Activated CD4-positive, CD25-positive, alpha-beta regulatory T cell (primary cell): ENCODE results near the gene KCNQ1OT1.

Experiments used
- DNase-seq, 4 experiments: peaks; one replicate each; lab custom pipeline; 2025; lab: John Stamatoyannopoulos, UW

The KCNQ1OT1 gene

DNA sequence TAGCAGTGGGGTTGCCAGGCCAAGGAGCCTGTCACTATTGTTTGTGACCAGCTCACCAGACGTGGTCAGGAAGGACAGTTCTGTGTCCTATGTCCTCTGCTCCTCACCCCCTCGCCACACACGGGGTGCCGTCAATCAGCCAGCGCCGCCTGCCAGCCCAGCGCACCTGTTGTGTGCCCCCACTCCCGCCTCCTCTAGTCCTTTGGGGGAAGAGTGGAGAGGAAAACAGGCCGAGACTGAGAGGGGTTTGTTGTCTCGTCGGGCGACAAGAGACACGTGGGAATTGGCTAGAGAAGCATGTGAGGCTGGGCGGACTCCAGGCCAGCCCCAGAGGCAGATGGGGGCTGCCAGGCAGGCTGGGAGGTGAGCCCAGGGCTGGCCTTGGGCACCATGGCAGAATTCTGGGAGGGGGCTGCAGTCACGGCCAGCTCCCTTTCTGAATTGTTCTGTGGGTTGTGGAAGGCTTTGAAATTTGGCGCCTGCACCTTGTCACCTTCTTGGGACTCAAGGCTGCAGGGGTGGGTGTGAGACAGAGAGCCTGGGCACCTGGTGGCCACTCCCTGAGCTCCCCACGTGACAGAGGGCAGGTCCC, 3.1 kb upstream of the KCNQ1OT1 start:
- DNase-seq = no peak

DNA sequence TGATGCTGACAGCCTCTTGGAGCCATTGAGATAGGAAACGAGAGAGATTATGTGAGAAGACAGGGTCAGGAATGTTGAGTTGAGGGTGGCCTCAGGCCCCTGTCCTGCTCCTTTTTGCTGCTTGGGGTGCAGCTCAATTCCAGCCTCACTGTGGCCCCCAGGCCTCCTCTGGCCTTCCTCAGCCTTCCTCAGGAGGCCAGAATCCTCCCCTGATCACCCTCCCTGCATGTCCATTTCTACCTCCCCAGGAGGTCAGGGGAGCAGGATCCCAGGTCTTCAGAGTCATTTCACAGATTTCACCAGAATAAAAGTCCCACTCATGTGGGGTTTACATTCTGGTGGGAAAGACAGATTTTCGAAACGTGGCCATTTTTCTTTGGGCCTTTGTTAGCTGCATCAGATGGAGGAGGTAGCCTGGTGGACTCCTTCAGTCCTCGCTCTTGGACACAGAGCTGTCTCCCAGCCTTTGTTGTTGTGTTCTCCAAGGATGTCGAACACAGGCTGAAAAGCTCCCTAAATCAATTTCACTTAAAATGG, 2.2 kb upstream of the KCNQ1OT1 start:
- no peak for DNase-seq

DNA sequence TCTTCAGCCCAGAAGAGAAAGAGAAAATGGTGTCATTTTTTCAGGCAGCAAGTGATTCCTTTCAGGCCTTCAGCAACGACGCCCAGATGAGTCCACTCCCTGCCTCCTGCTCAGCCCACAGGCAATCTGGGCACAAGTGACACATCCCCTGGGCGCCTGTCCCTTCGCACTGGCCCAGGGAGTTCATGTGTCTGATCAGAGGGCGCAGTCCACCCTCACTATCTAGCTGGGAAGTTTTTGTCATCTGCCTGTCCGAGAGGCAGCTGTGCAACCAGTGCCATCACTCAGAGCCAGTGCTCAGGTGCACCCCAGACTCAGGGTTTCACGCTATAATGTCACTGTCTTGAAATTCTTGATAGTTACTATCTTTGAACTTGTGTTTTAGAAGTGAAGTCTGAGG, 1.4 kb upstream of the KCNQ1OT1 start:
- no peak for DNase-seq

DNA sequence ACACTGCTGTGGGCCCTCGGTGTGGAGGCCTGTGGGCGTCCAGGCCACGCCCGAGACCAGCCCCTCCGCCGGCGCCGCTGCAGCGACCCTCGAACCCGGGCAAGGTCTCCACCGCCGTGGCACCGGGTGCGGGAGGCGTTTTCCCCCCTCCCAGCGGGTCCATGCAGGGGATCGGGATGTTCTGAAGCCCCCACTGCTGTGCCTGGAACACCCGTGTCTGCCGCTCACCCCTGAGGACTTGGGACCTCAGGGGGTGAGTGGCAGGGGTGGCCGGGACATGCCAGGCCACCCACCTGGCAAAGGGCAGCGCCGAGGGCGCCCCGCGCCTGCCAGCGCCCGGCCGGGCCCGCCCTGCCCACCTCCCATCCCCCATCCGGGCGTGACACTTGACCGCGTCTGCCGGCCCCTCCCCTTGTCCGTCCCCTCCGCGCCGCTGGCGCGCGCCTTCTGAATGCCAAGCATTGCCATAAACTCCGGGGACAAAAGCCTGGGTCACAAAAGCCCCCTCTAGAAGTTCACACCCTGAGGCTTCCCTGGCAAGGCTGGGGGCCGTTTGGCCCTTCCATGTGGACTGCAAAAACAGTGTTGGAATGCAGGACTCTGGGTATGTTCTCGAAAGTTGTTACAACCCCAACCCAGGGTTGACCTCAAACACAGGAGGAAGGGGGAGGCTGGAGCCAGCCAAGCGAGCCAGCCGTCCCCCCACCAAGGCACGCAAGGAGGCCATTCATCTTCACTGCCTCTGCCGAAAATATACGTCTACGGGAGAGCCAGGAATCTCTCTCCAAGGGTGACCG, 819 bp upstream of the KCNQ1OT1 start:
- DNase-seq = no peak

DNA sequence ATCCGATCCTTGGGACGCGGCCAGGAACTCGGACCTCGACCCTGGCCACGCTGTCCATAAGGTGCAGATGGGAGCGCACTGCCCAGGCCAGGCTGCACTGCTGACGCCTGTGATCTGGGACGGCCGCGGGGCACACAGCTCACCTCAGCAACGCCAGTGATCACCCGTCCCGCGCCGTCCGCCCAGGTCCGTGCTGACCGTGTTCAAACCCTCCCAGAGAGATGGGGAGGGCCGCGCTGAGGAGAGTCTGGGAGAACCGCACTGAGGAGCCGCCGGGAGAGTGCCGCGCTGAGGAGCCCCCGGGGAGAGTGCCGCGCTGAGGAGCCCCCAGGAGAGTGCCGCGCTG, 636 bp downstream of the KCNQ1OT1 start:
- DNase-seq = no peak

DNA sequence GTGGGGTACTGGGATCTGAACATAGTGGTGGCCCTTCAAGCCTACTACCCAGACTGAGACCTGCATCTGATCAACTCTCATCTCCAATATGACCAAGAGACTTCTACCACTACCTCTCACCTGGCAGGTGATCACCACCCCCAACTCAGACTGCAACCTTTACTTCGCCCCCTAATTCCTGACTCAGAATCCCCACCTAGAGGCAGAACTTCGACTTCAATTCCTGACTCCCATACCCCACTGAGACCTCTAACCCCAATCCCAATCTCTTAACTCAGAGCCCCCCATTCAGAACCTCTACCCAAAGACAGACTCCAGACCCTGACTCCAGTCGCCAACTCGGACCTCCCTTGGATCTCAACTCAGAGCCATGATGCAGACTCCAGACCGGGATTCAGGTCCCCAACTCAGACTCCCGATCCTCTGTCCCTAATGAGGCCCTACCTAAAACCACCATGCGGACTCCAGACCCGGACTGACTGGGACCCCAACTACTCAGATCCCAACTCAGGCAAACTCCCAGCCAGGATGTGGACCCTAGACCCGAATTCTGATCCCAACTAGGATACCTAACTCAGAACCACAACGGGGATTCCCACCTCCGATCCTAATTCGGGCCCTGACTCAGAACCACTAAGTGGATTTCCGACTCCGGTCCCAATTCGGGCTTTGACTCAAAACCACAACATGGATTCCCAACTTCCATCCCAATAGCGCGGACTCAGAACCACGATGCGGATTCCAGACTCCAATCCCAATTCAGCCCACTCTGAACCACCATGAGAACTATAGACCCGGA, 1.2 kb downstream of the KCNQ1OT1 start:
- DNase-seq = no peak

DNA sequence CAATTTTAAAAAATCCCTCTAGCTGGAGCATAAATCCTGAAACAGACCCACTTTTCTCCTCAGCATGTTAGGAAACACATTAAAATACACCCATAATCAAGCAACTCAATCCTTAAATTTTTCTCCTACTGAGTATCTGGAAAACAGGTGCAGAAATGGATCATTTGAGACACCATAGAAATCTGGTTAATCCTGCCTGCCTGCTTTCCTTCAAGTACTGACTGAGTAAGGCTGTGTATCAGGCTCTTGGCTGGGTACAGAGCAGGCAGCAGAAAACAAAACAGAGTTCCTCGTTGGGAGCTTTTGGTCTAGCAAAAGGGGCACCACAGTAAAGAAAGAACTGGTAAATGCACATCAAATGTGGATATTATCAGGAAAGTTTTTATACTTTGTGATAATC, 1.9 kb downstream of the KCNQ1OT1 start:
- no peak for DNase-seq

DNA sequence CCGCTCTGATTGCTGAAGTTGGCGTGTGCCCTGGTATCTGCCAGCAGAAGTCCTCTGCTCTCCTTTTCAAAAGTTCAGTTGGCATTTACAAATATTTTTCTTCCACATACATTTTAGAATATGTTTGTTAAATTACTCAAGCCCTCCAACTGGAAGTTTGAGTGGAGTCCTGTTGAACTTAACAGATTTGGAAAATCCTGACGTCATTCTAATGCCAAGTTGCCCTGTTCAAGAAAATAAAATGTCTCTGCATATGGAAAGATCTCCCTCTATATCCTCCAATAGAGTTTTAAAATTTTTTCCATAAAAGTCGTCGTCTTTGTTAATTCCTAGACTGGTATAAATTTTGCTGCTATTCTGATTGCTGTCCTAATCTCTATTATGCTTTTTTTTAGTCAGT, 3.3 kb downstream of the KCNQ1OT1 start:
- DNase-seq = no peak

DNA sequence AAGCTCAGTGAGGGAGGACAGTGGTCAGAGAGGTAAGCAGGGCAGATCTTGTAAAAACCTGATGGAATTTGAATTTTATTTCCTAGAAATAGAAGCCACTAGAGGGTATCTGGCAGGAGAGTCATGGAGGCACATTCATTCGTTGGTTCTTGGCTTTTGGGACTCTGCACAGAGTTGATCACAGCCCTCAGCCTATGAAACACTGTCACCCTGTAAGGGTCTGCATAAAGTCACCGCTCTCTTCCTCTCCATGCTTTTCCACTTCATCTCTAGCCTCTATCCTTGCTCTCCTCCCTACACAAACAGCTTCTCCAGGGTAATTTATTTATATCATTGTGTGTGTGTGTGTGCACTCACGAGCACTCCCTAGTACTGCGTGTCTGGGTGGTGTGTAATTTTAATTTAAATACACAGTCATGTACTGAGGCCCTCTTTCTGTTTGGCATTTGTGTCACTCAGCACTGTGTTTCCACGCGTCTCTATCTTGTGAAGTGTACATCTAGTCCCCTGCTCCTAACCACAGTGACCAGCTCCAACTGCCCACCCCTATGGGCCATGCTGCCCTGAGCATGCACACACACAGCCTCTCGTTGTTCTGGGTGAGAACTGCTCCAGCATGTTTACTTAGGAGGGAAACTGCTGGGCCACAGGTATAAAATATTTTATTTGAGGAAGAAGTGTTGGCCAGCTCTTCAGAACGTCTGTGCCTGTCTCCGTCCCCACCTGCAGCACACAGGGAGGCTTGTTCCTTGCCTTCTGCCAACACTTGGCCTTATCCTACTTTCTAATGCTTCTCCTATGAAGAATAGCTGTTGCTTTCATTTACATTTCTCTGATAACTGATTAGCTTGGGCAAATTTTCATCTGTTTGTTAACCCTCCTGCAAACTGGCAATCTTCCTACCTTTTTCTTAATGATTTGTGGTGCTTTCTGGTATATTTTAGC, 4.5 kb downstream of the KCNQ1OT1 start:
- DNase-seq = no peak

DNA sequence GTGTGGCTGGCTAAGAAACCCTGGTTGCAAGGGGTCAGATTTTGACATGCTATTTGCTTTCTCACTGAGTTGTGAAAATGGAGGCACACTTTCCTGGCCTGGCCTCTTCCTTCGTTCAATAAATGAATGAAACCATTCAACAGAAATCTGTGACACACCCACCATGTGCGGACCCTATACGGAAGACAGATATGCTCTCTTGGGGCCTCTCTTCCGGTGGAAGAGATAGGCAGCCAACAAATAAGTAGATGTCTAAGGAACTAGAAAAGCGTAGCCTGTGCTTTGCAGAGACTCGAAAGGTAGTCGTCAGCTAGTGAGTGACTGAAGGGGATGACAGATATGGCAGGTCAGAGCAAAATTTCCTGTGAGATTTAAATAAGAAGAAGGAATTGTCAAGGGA, 5.3 kb downstream of the KCNQ1OT1 start:
- DNase-seq = no peak

DNA sequence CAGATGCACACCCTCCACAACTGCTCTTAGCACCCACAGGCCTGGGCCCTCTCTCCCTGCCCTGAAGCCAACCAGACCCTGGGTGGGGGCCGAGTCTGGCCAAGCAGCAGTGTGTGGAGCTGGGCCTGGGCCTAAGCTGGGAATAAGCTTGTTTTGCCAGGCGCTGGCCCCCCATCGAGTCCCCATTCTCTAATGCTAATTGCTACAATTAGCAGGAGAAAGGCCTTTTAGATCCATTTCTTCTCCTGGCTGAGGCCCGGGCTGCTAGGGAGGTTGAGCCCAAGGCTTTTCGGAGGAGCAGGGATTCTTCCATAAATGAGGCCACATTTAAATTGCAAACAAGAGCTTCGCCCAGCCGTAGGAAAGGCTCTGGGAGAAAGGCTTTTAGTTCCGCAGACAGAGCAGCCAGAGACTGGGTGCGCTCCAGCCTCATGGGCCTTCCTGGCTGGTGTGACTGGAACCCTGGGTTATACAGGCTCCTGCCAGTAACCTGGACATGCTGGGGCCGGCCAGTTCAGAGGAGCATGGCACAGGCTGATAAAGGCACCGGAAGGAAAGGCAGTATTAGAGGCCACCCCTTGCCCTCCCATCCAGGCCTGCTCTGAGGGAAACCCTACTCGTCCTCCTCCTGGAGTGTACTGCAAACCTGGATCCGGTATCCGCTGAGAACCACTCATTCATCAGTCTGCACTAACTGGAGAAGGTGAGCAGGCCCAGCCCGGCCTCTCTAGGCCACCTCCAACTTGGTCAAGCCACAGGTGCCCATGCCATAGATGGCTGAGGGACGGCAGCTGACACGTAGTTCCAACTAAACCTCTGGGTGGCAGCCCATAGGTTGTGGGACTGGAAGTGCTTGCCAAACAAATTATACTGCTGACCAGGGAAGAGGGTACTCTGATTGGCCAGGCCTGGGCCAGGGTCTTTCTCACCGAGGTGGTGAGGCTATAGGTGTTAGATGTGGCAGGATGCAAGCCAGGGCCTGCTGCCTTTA, 6.2 kb downstream of the KCNQ1OT1 start:
- no peak for DNase-seq

DNA sequence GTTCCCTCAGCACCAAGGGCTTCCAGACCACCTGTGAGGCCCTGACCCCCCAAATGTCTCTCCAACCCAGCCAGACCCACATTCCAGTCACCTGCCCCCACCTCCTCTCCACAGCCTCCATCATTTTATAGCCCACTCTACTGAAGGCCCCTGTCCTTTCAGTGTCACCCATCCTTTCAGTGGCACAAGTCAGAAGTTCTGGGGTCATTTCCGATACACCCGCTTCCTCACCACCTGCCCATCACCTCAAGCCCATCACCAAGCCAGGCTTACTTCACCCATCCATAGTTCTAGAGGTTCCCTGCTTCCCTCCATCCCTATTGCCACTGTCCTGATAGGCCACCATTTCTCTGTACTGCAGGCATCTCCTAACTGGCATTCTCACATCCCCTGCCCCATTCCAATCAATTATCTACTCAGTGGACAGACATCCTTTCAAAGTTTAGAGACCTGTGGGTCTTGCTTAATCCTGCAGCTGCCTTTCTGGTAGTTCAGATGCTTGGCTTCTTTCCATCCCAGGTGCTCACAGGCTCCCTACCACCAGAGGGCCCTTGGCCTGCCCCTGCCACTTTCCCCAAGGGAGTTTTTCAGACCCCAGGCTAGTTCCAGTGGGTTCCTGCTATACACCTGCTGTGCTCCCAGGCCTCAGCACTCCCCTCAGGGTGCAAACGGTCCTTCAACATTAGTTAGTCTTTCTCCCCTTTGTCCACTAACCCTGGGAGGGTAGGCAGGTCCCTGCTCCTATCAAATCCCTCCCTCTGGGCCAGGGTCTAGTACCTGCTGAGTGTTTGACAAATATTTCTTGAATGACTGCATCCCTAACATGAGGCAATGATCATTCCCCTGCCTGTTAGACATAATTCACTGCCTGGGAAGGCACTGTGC, 7.6 kb downstream of the KCNQ1OT1 start:
- no peak for DNase-seq

DNA sequence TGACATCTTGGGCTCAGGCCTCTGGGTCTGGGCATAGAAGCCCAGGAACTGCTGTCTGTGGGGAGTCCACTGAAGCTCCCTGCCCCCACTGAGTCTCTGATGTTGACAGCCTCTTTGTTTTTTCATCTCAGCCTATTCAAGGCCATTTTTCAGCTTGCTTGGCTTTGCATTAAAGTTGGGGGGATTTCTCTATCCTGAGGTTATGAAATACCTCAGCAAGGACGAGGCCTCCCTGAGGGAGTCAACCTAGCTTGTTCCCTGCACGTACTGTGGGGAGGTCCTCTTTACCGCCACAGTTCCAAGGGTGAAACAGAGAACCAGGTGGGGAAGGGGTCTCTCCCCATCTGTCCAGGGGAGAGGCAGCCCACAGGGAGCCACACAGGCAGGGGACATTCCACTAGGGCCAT, 8.4 kb downstream of the KCNQ1OT1 start:
- no peak for DNase-seq

DNA sequence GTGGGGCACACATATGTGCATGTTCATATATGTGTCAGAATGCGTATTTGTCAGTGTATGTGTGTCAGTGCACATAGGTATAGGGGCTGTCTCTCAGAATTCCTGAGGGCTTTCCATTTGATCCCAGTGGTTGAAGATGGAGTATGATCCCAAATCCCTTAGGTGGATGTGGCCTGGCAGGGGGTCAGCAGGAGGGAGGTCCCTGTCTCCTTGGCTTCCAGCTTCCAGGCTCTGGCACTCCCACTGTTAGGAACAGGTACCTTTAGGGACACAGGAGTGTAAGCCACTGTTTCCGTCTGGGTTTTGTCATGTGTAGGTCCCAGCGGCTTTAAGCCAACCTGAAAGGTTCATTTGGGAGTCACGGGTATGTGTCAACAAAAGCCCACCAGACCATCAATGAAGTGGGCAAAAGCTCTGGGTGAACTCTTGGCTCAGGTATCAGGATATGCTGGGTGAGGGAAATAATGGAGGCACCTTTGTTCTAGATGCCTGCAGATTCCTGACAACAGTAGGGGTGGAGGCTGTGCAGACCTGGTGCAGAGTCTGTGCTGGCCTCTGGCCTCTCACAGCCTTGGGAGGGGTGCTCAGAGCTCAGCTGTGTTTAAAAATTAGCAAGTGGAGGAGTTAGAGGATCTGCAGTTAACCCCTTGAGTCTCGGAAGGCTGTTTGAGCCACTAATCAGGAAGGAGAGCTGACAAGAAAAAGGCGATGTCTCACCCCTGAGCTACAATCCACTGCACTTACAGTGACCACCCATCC, 9.0 kb downstream of the KCNQ1OT1 start:
- no peak for DNase-seq

DNA sequence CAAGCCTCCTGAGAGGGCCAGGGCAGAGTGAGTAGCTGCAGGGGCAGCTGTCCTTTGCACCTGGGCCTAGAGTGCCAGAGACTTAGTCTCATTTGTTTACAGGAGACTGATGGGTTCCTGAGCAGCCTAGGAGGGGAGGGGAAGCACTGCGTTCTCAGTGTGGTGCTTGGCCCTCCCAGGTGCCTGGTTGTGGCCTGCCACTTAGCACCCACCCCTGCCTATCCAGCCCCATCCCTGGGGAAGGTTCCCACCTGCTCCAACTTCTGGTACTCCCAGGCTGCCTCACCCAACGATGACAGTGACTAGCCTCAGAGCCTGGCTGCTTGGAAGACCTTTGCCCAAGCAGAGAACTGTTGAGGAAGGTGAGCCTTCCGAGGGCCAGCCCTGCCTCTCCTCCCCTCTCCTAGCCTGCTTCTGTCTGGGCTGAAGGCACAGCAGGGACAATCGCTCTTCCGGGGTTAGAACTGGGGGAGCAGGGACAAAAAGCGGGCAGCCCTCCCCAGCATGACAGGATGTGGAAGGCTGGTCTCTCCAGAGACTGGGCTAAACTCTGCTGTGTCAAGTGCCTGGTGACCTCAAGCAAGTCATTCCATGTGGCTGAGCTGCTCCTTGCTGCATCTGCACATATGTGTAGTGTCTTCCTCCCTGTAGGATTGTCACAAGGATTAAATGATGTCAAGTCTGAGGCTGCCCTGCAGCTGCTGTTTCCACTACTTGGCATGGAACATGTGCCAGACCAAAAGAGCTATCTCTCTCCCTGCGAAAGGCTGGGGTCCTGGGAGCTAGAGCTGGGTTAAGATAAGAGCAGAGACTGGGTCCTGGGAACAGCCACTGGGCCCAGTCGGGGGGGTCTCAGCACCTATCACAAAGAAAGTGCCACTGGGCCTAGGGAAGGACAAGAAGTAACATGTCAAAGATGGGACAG, 9.9 kb downstream of the KCNQ1OT1 start:
- no peak for DNase-seq

DNA sequence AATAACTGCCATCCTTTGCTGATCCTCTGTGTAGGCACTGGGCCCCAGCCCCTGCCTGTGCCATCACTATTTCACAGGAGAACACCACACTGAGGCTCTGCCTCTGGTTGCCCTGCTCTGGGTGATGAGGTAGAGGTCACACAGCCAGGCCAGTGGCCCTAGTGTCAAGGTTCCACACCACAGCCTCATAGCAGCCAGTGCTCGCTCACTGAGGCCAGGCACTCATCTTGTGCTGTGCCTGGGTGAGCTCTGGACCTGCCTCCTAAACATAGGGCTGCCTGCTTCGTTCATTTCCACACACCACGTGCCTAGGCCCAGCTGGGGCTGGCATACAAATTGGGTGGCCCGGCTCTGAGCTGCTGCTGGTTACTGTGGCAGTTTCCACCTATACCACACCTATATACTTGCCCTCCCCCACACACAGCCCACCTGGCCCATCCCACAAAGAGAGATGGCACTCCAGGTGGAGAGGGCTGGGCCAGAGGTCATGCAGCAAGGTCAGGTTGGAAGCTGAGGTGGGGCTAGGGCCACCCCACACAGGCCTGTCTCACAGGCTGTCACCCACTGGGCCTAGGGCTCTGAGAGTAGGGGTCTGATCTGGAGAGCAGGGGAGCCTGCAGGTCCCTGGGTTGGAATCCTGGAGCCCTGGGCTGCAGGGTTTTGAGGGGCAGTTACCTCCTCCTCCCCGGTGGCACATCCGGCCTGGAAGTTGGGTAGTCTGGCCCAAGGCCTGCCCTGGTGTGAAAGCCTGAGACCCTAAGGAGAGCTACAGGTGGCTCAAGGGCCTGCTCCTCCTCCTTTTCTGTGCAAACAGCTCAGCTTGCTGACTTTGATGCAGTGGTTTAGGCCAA, 11.2 kb downstream of the KCNQ1OT1 start:
- DNase-seq = no peak

DNA sequence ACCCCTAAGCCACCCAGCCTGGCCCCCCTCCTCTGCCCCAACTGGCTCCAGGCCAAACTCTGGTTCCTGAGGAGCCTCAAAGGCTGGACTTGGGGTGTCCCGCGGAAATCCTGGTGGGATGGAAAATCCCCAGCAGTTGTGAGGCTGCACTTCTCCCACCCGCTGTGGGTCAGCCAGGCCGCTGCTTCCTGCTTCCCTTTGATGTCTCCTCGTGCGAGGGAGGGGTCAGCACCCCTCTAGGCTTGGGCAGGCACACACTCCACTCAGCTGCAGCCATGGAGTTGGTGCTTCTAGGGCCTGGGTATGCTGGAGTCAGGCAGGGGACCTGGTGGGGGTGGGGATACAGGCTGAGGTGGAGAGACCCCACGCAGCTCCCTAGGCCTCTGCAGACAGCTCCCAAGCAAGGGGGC, 12.0 kb downstream of the KCNQ1OT1 start:
- DNase-seq = no peak
